ENCODE results near the gene TAAR1. TPM values are rescaled to one million over a fixed set of nuclear protein-coding genes. Genes with fewer than 3 reads are reported as not detected.
"Not testable (repeated sequence)": the region's sequence is repeated elsewhere in the genome, so short reads cannot be mapped to it uniquely, and the experiment has no call there.

Gene TAAR1
- total and polyA plus RNA-seq, 2 experiments from 2014 or later = not detected

DNA sequence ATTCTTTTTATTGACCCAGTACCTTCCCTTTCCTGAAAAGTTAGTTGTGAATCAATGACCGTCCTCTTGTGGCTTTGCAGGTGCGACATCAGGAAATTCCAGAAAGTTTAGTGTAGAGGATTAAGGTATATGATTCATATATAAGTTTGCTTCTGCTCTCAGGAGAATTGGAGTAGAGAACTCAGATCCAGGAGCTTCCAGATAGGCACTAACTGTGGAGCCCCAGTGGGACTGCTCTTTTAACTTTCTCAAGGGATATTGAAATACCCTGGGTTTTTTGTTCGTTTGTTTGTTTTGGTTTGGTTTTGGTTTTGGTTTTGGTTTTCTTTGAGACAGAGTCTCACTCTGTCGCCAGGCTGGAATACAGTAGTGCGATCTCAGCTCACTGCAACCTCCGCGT is 44.4 kb downstream of the TAAR1 start:
- no peaks in the 10 kb centered on the region for H3K36me3 ChIP-seq
- no peak overlapping the region for H3K27ac ChIP-seq
- no peaks in the 10 kb centered on the region for H3K27me3 ChIP-seq
- H3K4me3 ChIP-seq = no peak overlapping the region
- no peaks in the 10 kb centered on the region for H3K9me3 ChIP-seq (ENCODE audit: low read depth)
- DNase-seq (ENCODE audit: low read depth in 1 of 2, low spot score in 1 of 2) = no peak
- H3K4me1 ChIP-seq (ENCODE audit: low read depth) = no peaks in the 10 kb centered on the region
- TF ChIP-seq, protein P1, sequence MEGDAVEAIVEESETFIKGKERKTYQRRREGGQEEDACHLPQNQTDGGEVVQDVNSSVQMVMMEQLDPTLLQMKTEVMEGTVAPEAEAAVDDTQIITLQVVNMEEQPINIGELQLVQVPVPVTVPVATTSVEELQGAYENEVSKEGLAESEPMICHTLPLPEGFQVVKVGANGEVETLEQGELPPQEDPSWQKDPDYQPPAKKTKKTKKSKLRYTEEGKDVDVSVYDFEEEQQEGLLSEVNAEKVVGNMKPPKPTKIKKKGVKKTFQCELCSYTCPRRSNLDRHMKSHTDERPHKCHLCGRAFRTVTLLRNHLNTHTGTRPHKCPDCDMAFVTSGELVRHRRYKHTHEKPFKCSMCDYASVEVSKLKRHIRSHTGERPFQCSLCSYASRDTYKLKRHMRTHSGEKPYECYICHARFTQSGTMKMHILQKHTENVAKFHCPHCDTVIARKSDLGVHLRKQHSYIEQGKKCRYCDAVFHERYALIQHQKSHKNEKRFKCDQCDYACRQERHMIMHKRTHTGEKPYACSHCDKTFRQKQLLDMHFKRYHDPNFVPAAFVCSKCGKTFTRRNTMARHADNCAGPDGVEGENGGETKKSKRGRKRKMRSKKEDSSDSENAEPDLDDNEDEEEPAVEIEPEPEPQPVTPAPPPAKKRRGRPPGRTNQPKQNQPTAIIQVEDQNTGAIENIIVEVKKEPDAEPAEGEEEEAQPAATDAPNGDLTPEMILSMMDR (IDR thresholded peaks at IDR 0.05; ENCODE audit: low read depth, low read length) = no peak

DNA sequence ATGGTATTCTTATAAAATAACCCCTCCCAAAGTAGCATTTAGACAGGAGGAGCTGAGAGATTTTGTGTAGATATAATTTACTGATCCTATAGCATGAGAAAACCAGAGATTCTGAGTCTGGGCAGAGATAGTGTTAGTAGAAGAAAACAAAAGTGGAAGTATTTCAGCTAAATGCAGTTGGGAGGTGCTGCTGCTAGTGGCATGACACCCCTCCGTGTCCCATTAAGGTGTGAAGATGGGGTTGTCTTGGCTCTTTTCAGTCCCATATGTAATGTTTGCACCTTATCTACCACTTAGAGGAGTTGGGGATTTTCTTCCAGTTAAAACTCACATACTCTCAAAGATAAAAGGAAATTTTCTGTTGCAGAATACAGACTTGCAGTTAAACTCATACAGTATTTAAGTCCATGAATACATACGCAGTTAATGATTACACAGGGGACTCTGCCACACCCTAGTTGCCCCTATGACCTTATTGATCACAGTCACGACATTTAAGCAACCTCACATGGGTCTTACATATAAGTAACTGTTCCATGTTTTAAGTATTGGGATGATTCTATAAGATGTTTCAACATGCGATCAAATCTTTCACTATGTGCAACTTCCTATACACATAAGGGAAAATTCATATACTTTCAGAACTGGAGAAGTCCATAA is 46.4 kb downstream of the TAAR1 start:
- no peak overlapping the region for H3K27ac ChIP-seq
- no peaks in the 10 kb centered on the region for H3K27me3 ChIP-seq
- H3K36me3 ChIP-seq = no peaks in the 10 kb centered on the region
- no peaks in the 10 kb centered on the region for H3K4me1 ChIP-seq (ENCODE audit: low read depth)
- H3K4me3 ChIP-seq = no peak overlapping the region
- TF ChIP-seq, protein P1 (IDR thresholded peaks at IDR 0.05; ENCODE audit: low read depth, low read length) = no peak
- no peak for DNase-seq (ENCODE audit: low read depth in 1 of 2, low spot score in 1 of 2)
- no peaks in the 10 kb centered on the region for H3K9me3 ChIP-seq (ENCODE audit: low read depth)

DNA sequence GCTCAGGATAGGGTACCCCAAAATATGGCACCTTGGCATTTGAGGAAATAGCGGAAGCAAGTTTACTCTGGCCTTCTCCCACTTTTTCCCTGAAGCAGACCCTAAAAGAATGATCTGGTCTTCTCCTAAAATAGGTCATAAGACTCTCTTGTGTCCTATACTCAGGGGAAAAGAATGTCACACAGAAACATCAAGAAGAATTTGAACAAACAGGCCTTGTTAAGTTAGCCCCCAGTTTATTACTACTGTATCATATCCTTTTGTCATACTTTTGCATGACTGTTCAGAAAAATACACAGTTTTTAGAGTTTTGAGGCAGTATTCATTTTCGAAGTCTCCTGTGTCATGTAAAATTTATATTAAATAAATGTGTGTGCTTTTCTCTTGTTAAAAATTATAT is 47.4 kb downstream of the TAAR1 start:
- Histone ChIP-seq H3K27me3 (no peaks in the 10 kb centered on the region), H3K4me1 (ENCODE audit: low read depth) (no peaks in the 10 kb centered on the region), H3K9me3 (ENCODE audit: low read depth) (no peaks in the 10 kb centered on the region), H3K27ac (no peak overlapping the region), H3K4me3 (no peak overlapping the region), H3K36me3 (no peaks in the 10 kb centered on the region)
- no peak for DNase-seq (ENCODE audit: low read depth in 1 of 2, low spot score in 1 of 2)
- TF ChIP-seq, protein P1 (IDR thresholded peaks at IDR 0.05; ENCODE audit: low read depth, low read length) = no peak

DNA sequence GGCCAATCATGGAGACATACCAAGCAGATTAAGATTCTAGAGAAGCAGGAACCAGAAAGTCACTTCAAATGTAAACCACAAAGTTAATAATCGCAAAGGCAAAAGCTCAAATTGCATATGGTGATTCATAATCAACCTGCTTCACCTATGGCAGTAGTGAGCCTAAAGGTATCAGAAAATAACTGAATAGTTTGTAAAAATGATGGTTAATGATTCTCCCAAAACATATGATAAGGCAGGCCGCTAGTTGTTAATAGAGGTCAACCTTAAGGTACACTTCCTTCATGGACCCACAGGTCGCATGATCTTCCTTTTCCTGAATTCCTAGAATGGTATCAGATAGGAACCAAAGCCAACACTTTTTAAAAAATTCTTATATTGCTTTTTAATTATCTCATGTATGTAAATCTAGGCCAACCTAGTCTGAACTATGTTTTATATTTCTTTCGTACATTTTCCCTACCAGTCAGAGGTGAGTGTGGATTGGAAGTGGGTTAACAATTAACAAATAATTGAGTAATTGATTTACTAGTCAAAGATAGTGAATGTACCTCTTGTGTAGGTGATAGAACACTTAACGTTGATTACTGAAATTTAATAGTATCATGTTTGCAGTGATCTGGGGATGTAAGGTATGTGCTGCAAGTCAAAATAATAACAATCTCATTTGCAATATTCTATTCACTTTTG is 51.3 kb downstream of the TAAR1 start:
- Histone ChIP-seq H3K27ac (no peak overlapping the region), H3K4me3 (no peak overlapping the region), H3K27me3 (no peaks in the 10 kb centered on the region), H3K4me1 (ENCODE audit: low read depth) (no peaks in the 10 kb centered on the region), H3K9me3 (ENCODE audit: low read depth) (no peaks in the 10 kb centered on the region), H3K36me3 (no peaks in the 10 kb centered on the region)
- no peak for DNase-seq (ENCODE audit: low read depth in 1 of 2, low spot score in 1 of 2)
- TF ChIP-seq, protein P1 (IDR thresholded peaks at IDR 0.05; ENCODE audit: low read depth, low read length) = no peak

DNA sequence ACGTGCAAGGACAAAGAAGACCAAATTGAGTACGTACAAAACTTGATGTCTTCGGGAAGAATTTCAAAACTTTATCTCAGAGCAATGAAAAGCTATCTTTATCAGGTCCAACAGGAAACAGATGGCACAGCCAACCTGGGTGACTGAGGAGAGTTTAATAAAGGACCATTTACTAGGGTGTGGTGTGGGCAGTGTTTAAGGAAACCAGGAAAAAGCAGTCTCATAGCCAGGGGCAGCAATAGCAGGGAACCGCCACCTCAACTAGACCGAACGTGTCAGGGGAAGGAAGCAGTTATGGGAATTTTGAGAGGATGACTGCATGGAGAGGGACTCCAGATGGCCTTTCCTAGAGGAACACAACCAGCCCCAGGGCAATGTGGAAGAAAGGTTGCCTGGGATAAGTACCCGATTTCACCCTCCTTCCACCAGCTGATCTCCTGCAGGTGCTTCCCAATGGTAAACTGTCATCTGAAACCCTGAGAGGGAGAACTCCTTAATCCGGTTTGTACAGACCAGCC is 54.3 kb downstream of the TAAR1 start:
- no peak for DNase-seq (ENCODE audit: low read depth in 1 of 2, low spot score in 1 of 2)
- TF ChIP-seq, protein P1 (IDR thresholded peaks at IDR 0.05; ENCODE audit: low read depth, low read length) = no peak

DNA sequence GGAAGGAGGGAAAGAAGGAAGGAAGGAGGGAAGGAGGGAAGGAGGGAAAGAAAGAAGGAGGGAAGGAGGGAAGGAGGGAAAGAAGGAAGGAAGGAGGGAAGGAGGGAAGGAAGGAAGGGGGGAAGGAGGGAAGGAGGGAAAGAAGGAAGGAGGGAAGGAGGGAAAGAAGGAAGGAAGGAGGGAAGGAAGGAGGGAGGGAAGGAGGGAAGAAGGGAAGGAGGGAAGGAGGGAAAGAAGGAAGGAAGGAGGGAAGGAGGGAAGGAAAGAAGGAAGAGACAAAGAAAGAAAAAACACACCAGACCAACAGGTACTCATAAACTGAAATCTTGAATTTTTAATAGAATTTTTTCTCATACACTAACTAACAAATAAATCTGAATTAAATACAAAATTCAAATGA is 58.1 kb downstream of the TAAR1 start:
- not testable (repeated sequence) for H3K9me3 ChIP-seq (ENCODE audit: low read depth); H3K36me3 ChIP-seq; H3K27me3 ChIP-seq; H3K27ac ChIP-seq; H3K4me3 ChIP-seq; DNase-seq (ENCODE audit: low read depth in 1 of 2, low spot score in 1 of 2); H3K4me1 ChIP-seq (ENCODE audit: low read depth)

More for the DNA sequence above, 54.3 kb downstream of the TAAR1 start:
- Histone ChIP-seq H3K27ac (no peak overlapping the region), H3K4me1 (ENCODE audit: low read depth) (no peaks in the 10 kb centered on the region), H3K9me3 (ENCODE audit: low read depth) (no peaks in the 10 kb centered on the region), H3K36me3 (no peaks in the 10 kb centered on the region), H3K4me3 (no peak overlapping the region), H3K27me3 (no peaks in the 10 kb centered on the region)
